HepG2 (cell line): Measurements from ENCODE around the gene HRH3. TPM values are rescaled to one million over a fixed set of nuclear protein-coding genes. Genes with fewer than 3 reads are reported as not detected.

Source experiments
- DNMT3B ChIP-seq: conservative IDR thresholded peaks from 2 replicates; pipeline ENCODE4 v1.6.1; 2016; ENCODE audit warnings: missing biosample characterization, control low read depth
- EED ChIP-seq: sonication (generic); formaldehyde crosslinking; IDR thresholded peaks from 2 replicates; pipeline ENCODE4 v1.5.0; 2020; ENCODE audit warnings: mild to moderate bottlenecking, missing genetic modification reagents
- GRHL1 ChIP-seq: sonication (generic); formaldehyde crosslinking; conservative IDR thresholded peaks from 2 replicates; pipeline ENCODE4 v1.8.0; 2022; ENCODE audit warnings: missing genetic modification reagents
- NFKB2 ChIP-seq: sonication (generic); formaldehyde crosslinking; IDR thresholded peaks from 2 replicates; pipeline ENCODE4 v1.4.0; 2020; ENCODE audit warnings: missing genetic modification reagents, borderline replicate concordance
- SALL2 ChIP-seq: sonication (generic); formaldehyde crosslinking; IDR thresholded peaks from 2 replicates; pipeline ENCODE4 v1.8.1; 2023; ENCODE audit warnings: mild to moderate bottlenecking, missing genetic modification reagents, inconsistent platforms
- SP5 ChIP-seq: IDR thresholded peaks from 2 replicates; pipeline ENCODE4 v1.6.1; 2016; ENCODE audit warnings: low read depth, borderline replicate concordance
- STAG1 ChIP-seq: sonication (generic); formaldehyde crosslinking; IDR thresholded peaks from 2 replicates; pipeline ENCODE4 v1.4.0; 2020; ENCODE audit warnings: missing genetic modification reagents
- U2AF1 ChIP-seq: fragments of 200-400 bp; formaldehyde crosslinking; optimal IDR thresholded peaks from 2 replicates; pipeline ENCODE3; 2017; ENCODE audit warnings: mild to moderate bottlenecking, low read depth, low read length
- ZBTB26 ChIP-seq: IDR thresholded peaks from 2 replicates; pipeline ENCODE4 v1.6.1; 2016; ENCODE audit warnings: missing compliant biosample characterization, missing genetic modification reagents, borderline replicate concordance
- ZKSCAN8 ChIP-seq: IDR thresholded peaks from 2 replicates; pipeline ENCODE4 v1.6.1; 2016; ENCODE audit warnings: borderline replicate concordance, missing genetic modification reagents, missing compliant biosample characterization
- ZNF136 ChIP-seq: sonication (generic); formaldehyde crosslinking; IDR thresholded peaks from 2 replicates; pipeline ENCODE4 v1.8.1; 2022; ENCODE audit warnings: low read depth, mild to moderate bottlenecking, moderate library complexity, missing genetic modification reagents
- ZNF333 ChIP-seq: sonication (generic); formaldehyde crosslinking; IDR thresholded peaks from 2 replicates; pipeline ENCODE4 v1.4.0; 2020; ENCODE audit warnings: mild to moderate bottlenecking, missing genetic modification reagents, borderline replicate concordance
- ZNF337 ChIP-seq: sonication (generic); formaldehyde crosslinking; IDR thresholded peaks from 2 replicates; pipeline ENCODE4 v1.5.1; 2020; ENCODE audit warnings: missing genetic modification reagents, low read depth, mild to moderate bottlenecking, borderline replicate concordance
- ZNF432 ChIP-seq: sonication (generic); formaldehyde crosslinking; IDR thresholded peaks from 2 replicates; pipeline ENCODE4 v1.5.0; 2020; ENCODE audit warnings: missing genetic modification reagents, mild to moderate bottlenecking, borderline replicate concordance
- ZNF580 ChIP-seq: IDR thresholded peaks from 2 replicates; pipeline ENCODE4 v1.6.1; 2016; ENCODE audit warnings: low read depth, borderline replicate concordance
- ZNF646 ChIP-seq: sonication (generic); formaldehyde crosslinking; IDR thresholded peaks from 2 replicates; pipeline ENCODE4 v1.9.0; 2021; ENCODE audit warnings: mild to moderate bottlenecking, missing genetic modification reagents
- ZNF704 ChIP-seq: sonication (generic); formaldehyde crosslinking; IDR thresholded peaks from 2 replicates; pipeline ENCODE4 v1.8.1; 2023; ENCODE audit warnings: mild to moderate bottlenecking, inconsistent platforms, moderate library complexity, missing genetic modification reagents, borderline replicate concordance
- ZNF777 ChIP-seq: sonication (generic); formaldehyde crosslinking; IDR thresholded peaks from 2 replicates; pipeline ENCODE4 v1.4.0; 2020; ENCODE audit warnings: missing genetic modification reagents
- polyA plus RNA-seq, 8 experiments: library from polyadenylated mRNA; depleted of rRNA in 3 of 8; stranded (reverse) in 7 of 8; unstranded in 1 of 8; fragments of >200 nt; fragmentation: Illumina TruSeq in 4 of 8; extraction: Trizol in 4 of 8; gene quantifications; 2 replicates each; pipeline versions ENCODE4 v1.2.1 to v1.2.3, GENCODE V29; 2011 to 2016; ENCODE audit warnings: low read depth in 4 of 8, missing spikeins in 1 of 8, mixed read lengths in 1 of 8; ENCODE audit not compliant: insufficient read depth in 1 of 8
- total RNA-seq, 5 experiments: library from RNA; depleted of rRNA; stranded (reverse); fragments of >200 nt; fragmentation: Illumina TruSeq; extraction: Trizol; gene quantifications; 2 replicates each; pipeline ENCODE4 v1.2.3, GENCODE V29; 2016; ENCODE audit warnings: low read depth in 1 of 5

The HRH3 gene
- total and polyA plus RNA-seq, 2 of the 13 experiments (the other 11 are each of a cell fraction or from before 2014, with no cell fraction given): 0.18 TPM; not detected in 1

GRCh38 chr20:62217913-62218773, 1.9 kb downstream of the HRH3 start (continued):
- TF ChIP-seq SALL2 (CRISPR knock-in tag) (0 out of 2 replicates have a peak, but pooled peaks have one; percentile 46), SP5 (no peak), NFKB2 (peak; percentile 44; the same call in 1 of the 2 replicates), ZBTB26 (no peak), ZKSCAN8 (CRISPR knock-in tag) (no peak), ZNF136 (CRISPR knock-in tag) (no peak), EED (CRISPR knock-in tag) (peak; percentile 84; the same call in 1 of the 2 replicates), ZNF777 (CRISPR knock-in tag) (no peak), GRHL1 (CRISPR knock-in tag) (no peak), ZNF333 (CRISPR knock-in tag) (no peak), DNMT3B (CRISPR knock-in tag) (no peak), ZNF646 (no peak), ZNF704 (no peak), ZNF337 (CRISPR knock-in tag) (no peak), STAG1 (no peak), U2AF1 (no peak), ZNF580 (CRISPR knock-in tag) (no peak), ZNF432 (CRISPR knock-in tag) (no peak)
